H1 (cell line): ENCODE data around the gene CAMTA1. TPM values are rescaled to one million over a fixed set of nuclear protein-coding genes. Genes with fewer than 3 reads are reported as not detected.

Source experiments
- CTCF ChIA-PET: fragments of 300-600 bp; sonication (Branson Sonifier 250); formaldehyde crosslinking; loops from one replicate; lab custom pipeline; 2021; ENCODE audit not compliant: partially characterized antibody; lab: Charles Lee
- POLR2A ChIA-PET: fragments of 300-600 bp; sonication (Branson Sonifier 250); formaldehyde crosslinking; loops from one replicate; lab custom pipeline; 2021; ENCODE audit warnings: inconsistent platforms; ENCODE audit not compliant: partially characterized antibody; lab: Charles Lee
- DNase-seq, 2 experiments: peaks; one replicate each; pipeline versions ENCODE4 v3.0.0 to v3.0.0-alpha.2; 2010 to 2022; ENCODE audit warnings: low spot score in 2 of 2, low read depth in 1 of 2, mixed read lengths in 1 of 2
- FAIRE-seq: peaks from 2 replicates; lab custom pipeline; 2011; peaks lifted over from hg19 to GRCh38; lab: Jason Lieb, UNC
- H2AFZ ChIP-seq: 2 replicates; pipeline ENCODE4 v1.8.1; 2012; ENCODE audit warnings: low read length, inconsistent platforms
- H2AK5ac ChIP-seq: 2 replicates; pipeline ENCODE4 v1.6.1; 2013; ENCODE audit warnings: low read depth, low read length
- H2BK120ac ChIP-seq: replicated peaks from 2 replicates; pipeline ENCODE3; 2013; ENCODE audit warnings: low read depth, low read length, inconsistent platforms
- H2BK12ac ChIP-seq: 2 replicates; pipeline ENCODE4 v1.6.1; 2013; ENCODE audit warnings: low read depth, low read length
- H2BK15ac ChIP-seq: 2 replicates; pipeline ENCODE4 v1.6.1; 2013; ENCODE audit warnings: low read length
- H2BK20ac ChIP-seq: 2 replicates; pipeline ENCODE4 v1.6.1; 2013; ENCODE audit warnings: low read length
- H2BK5ac ChIP-seq: 2 replicates; pipeline ENCODE4 v1.6.1; 2013; ENCODE audit warnings: low read depth, low read length
- H3K14ac ChIP-seq: 2 replicates; pipeline ENCODE4 v1.6.1; 2013; ENCODE audit warnings: inconsistent platforms; ENCODE audit not compliant: insufficient read length
- H3K18ac ChIP-seq: 2 replicates; pipeline ENCODE4 v1.6.1; 2013; ENCODE audit warnings: low read length; ENCODE audit errors: extremely low read depth
- H3K23ac ChIP-seq: 2 replicates; pipeline ENCODE4 v1.6.1; 2013; ENCODE audit warnings: inconsistent platforms; ENCODE audit not compliant: insufficient read length
- H3K23me2 ChIP-seq: 2 replicates; pipeline ENCODE4 v1.6.1; 2013; ENCODE audit warnings: low read depth, low read length
- H3K27ac ChIP-seq: 2 replicates; pipeline ENCODE4 v1.6.1; 2011; ENCODE audit warnings: low read depth, low read length, inconsistent platforms
- H3K27me3 ChIP-seq, 4 experiments: replicated peaks in 1 of 4; 1 replicate in 1 of 4; 2 replicates in 3 of 4; pipeline versions ENCODE4 v1.6.1 to v1.8.1; 2011 to 2013; ENCODE audit warnings: low read length in 3 of 4, mild to moderate bottlenecking in 3 of 4, inconsistent platforms in 2 of 4, mixed read lengths in 2 of 4, moderate library complexity in 1 of 4; ENCODE audit not compliant: control insufficient read depth in 3 of 4, insufficient read depth in 3 of 4; ENCODE audit errors: extremely low read depth in 1 of 4
- H3K36me3 ChIP-seq, 4 experiments: 2 replicates each; pipeline versions ENCODE4 v1.6.1 to v1.8.1; 2011 to 2013; ENCODE audit warnings: mild to moderate bottlenecking in 4 of 4, low read length in 3 of 4, moderate library complexity in 2 of 4, control low read depth in 1 of 4, inconsistent platforms in 1 of 4; ENCODE audit not compliant: insufficient read depth in 4 of 4, control insufficient read depth in 2 of 4
- H3K4ac ChIP-seq: replicated peaks from 2 replicates; pipeline ENCODE3; 2013; ENCODE audit warnings: low read length, low read depth, mixed read lengths, inconsistent platforms; ENCODE audit not compliant: insufficient read length
- H3K4me1 ChIP-seq, 4 experiments: replicated peaks in 1 of 4; 1 replicate in 1 of 4; 2 replicates in 3 of 4; pipeline versions ENCODE4 v1.6.1 to v1.8.1; 2011 to 2013; ENCODE audit warnings: low read length in 3 of 4, inconsistent platforms in 2 of 4, mixed read lengths in 1 of 4; ENCODE audit not compliant: insufficient read depth in 4 of 4, control insufficient read depth in 3 of 4
- H3K4me2 ChIP-seq, 2 experiments: 2 replicates each; pipeline versions ENCODE4 v1.6.1 to v1.8.1; 2011 to 2013; ENCODE audit warnings: low read depth in 2 of 2, low read length in 2 of 2, control low read depth in 1 of 2, inconsistent platforms in 1 of 2, mild to moderate bottlenecking in 1 of 2; ENCODE audit not compliant: insufficient read depth in 1 of 2
- H3K4me3 ChIP-seq, 4 experiments: fragments of 200-600, 300-600 bp in 1 of 4; sonication (generic), shearing (Covaris generic), sonication (Bioruptor Twin) in 1 of 4; 2 replicates each; pipeline versions ENCODE4 v1.5.1 to v1.8.1; 2011 to 2016; ENCODE audit warnings: low read length in 4 of 4, low read depth in 3 of 4, control low read depth in 2 of 4, inconsistent platforms in 2 of 4, mild to moderate bottlenecking in 2 of 4, mixed read lengths in 1 of 4, moderate library complexity in 1 of 4; ENCODE audit not compliant: insufficient read depth in 2 of 4; ENCODE audit errors: extremely low read depth in 1 of 4
- H3K56ac ChIP-seq: replicated peaks from 2 replicates; pipeline ENCODE3; 2013; ENCODE audit warnings: low read depth, mild to moderate bottlenecking, mixed read lengths, low read length, inconsistent platforms; ENCODE audit not compliant: insufficient read length
- H3K79me1 ChIP-seq: 2 replicates; pipeline ENCODE4 v1.6.1; 2013; ENCODE audit warnings: low read depth, low read length, control low read depth
- H3K79me2 ChIP-seq, 2 experiments: 2 replicates each; pipeline versions ENCODE4 v1.6.1 to v1.8.1; 2012 to 2013; ENCODE audit warnings: low read length in 2 of 2, mild to moderate bottlenecking in 2 of 2, inconsistent platforms in 1 of 2; ENCODE audit not compliant: insufficient read depth in 2 of 2, control insufficient read depth in 1 of 2
- H3K9ac ChIP-seq, 4 experiments: replicated peaks in 1 of 4; 1 replicate in 1 of 4; 2 replicates in 3 of 4; pipeline versions ENCODE4 v1.6.1 to v1.8.1; 2011 to 2013; ENCODE audit warnings: low read depth in 3 of 4, low read length in 3 of 4, control low read depth in 2 of 4, mild to moderate bottlenecking in 2 of 4, moderate library complexity in 2 of 4, inconsistent platforms in 1 of 4; ENCODE audit errors: extremely low read depth in 1 of 4
- H3K9me3 ChIP-seq, 2 experiments: 2 replicates each; pipeline versions ENCODE4 v1.6.1 to v1.8.1; 2012 to 2013; ENCODE audit warnings: mild to moderate bottlenecking in 2 of 2, moderate library complexity in 2 of 2, control low read depth in 1 of 2, inconsistent platforms in 1 of 2, low read depth in 1 of 2, low read length in 1 of 2, mixed read lengths in 1 of 2; ENCODE audit not compliant: insufficient read depth in 2 of 2
- H4K20me1 ChIP-seq, 2 experiments: replicated peaks in 1 of 2; 2 replicates each; pipeline versions ENCODE3 to v1.8.1; 2011 to 2013; ENCODE audit warnings: inconsistent platforms in 2 of 2, low read length in 2 of 2, mild to moderate bottlenecking in 1 of 2; ENCODE audit not compliant: insufficient read depth in 2 of 2, control insufficient read depth in 1 of 2
- H4K5ac ChIP-seq: 2 replicates; pipeline ENCODE4 v1.6.1; 2013; ENCODE audit warnings: low read length, low read depth, mixed read lengths, inconsistent platforms; ENCODE audit not compliant: insufficient read length
- H4K8ac ChIP-seq: 2 replicates; pipeline ENCODE4 v1.8.0; 2013; ENCODE audit warnings: mild to moderate bottlenecking, moderate library complexity, low read length, inconsistent platforms; ENCODE audit not compliant: insufficient read depth; ENCODE audit errors: extremely low read depth
- H4K91ac ChIP-seq: replicated peaks from 2 replicates; pipeline ENCODE3; 2013; ENCODE audit warnings: low read length, mixed read lengths, inconsistent platforms; ENCODE audit not compliant: insufficient read length
- CTCF ChIP-seq, 3 experiments: IDR thresholded peaks; 1 replicate in 2 of 3; 2 replicates in 1 of 3; pipeline versions ENCODE4 v1.5.1 to v1.6.1; 2011; ENCODE audit warnings: low read length in 3 of 3, mild to moderate bottlenecking in 3 of 3, inconsistent platforms in 2 of 3, low read depth in 1 of 3, moderate library complexity in 1 of 3; ENCODE audit not compliant: insufficient read depth in 1 of 3; ENCODE audit errors: control extremely low read depth in 1 of 3
- JUND ChIP-seq: IDR thresholded peaks from 2 replicates; pipeline ENCODE4 v1.6.1; 2011; ENCODE audit warnings: mild to moderate bottlenecking, improper control_type of control experiment, low read length
- MAX ChIP-seq: IDR thresholded peaks from 2 replicates; pipeline ENCODE4 v1.6.1; 2012; ENCODE audit warnings: inconsistent platforms
- RFX5 ChIP-seq: IDR thresholded peaks from 2 replicates; pipeline ENCODE4 v1.6.1; 2011; ENCODE audit warnings: low read depth, low read length, improper control_type of control experiment, borderline replicate concordance
- RNF2 ChIP-seq: fragments of 200-900, 300-1000 bp; sonication (generic); IDR thresholded peaks from 2 replicates; pipeline ENCODE4 v1.7.1; 2016; ENCODE audit warnings: borderline replicate concordance, low read depth, mild to moderate bottlenecking, antibody characterized with exemption, low read length; ENCODE audit not compliant: poor library complexity, severe bottlenecking; ENCODE audit errors: missing control alignments
- WGBS, 2 experiments: shearing (Covaris generic) in 1 of 2; methylation state at CpG; one replicate each; pipeline versions ENCODE4 v1.1.6 to v1.1.7; 2013 to 2015; ENCODE audit warnings: low lambda C conversion rate in 2 of 2, mixed read lengths in 2 of 2, inconsistent platforms in 1 of 2, low coverage in 1 of 2, missing lambda C conversion rate in 1 of 2; ENCODE audit not compliant: insufficient replicate concordance in 2 of 2, insufficient coverage in 1 of 2, insufficient read length in 1 of 2; ENCODE audit errors: extremely low coverage in 1 of 2, missing lambda C conversion rate in 1 of 2; 5-methylcytosine and 5-hydroxymethylcytosine counted together
- polyA plus RNA-seq, 7 experiments: library from polyadenylated mRNA; depleted of rRNA in 3 of 7; stranded (reverse) in 5 of 7; unstranded in 2 of 7; fragments of >200 nt in 5 of 7; fragments of 200-250 nt in 2 of 7; gene quantifications; 1 replicate in 5 of 7; 2 replicates in 1 of 7; 4 replicates in 1 of 7; pipeline versions ENCODE4 v1.2.1 to v1.2.3, GENCODE V29; 2011 to 2013; ENCODE audit warnings: missing spikeins in 2 of 7, mixed read lengths in 2 of 7
- total RNA-seq: library from RNA; stranded (reverse); fragmentation: NEBNext Ultra II Directional; extraction: Animal tissue kit (Norgen Biotek cat#: 25700); gene quantifications from 2 replicates; pipeline ENCODE4 v1.2.1, GENCODE V29; 2021

The CAMTA1 gene
- total and polyA plus RNA-seq, 2 of the 8 experiments (the other 6 are each of a cell fraction or from before 2014, with no cell fraction given): 65.0 to 119 TPM

DNA sequence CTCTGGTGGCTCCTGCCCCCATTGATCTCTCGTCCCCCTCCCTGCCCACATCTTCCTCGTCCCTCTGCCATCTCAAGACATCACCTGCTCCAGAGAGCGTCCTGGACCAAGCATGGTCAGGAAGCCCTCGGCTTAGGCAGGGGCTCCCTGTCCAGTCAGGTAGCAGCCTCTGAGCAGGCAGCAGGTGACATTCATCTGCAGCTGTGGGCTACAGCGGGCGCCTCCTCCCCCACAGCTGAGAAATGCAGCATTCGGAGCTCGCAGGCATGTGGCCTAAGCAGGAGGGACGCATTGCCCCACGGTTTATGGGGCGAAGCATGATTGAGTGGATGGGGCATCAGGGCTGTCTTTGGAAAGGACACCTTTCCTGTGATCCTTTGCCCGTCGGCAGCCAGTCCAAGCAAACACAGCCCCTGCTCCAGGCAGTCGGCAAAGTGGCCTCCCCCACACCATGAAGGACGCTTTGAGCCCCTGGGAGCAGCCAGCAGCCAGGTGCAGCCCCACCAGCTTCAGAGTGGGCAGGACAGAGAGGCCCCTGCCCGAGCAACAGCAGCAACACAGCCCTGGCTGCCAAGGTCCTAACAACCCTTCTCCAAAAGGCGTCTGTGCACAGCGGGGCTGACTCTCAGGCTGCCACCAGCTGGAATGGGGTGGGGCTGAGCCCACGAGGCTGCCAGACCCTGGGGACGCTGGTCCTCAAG is 751.8 kb downstream of the CAMTA1 start:
- WGBS, 2 experiments: 76% methylated on average over 20 of the region's 20 CpGs; no CpG with 5 or more reads in 1 of the 2 experiments
- H2BK120ac ChIP-seq: peak overlapping the region; percentile 76
- no peaks in the 10 kb centered on the region for H3K9me3 ChIP-seq
- no peaks in the 10 kb centered on the region for H3K79me2 ChIP-seq
- H3K18ac ChIP-seq: peak overlapping the region; percentile 98
- H3K23me2 ChIP-seq: no peaks in the 10 kb centered on the region
- H3K27me3 ChIP-seq: peaks cover 0 to 4% (median 2%) of the 10 kb centered on the region in 4 experiments; a peak in 3 of 7 replicates
- peaks cover 9 to 34% (median 25%) of the 10 kb centered on the region in 4 experiments for H3K4me1 ChIP-seq
- no peak overlapping the region for H3K4ac ChIP-seq
- ChIA-PET POLR2A (no interaction called here), CTCF (interaction anchor here (0.6 to 2.6 kb wide), 15 partner anchors 9 to 313 kb away, joined by 3 to 17 read pairs (median 3); no protein-coding TSS in a partner anchor)
- H3K9ac ChIP-seq: no peak overlapping the region
- H2BK15ac ChIP-seq: peak overlapping the region; percentile 95; the same call in 1 of the 2 replicates
- H3K14ac ChIP-seq: no peak overlapping the region
- peak overlapping the region; percentile 78; the same call in 1 of the 2 replicates for H2AK5ac ChIP-seq
- no peak overlapping the region for H3K27ac ChIP-seq
- H3K4me3 ChIP-seq: 0 out of 8 replicates have a peak overlapping the region, but pooled peaks of 1 of the 4 experiments have one; percentile 22
- peak overlapping the region; percentile 40 to 61 for H3K4me2 ChIP-seq
- H4K8ac ChIP-seq: peak overlapping the region; percentile 82; the same call in 1 of the 2 replicates
- no peak overlapping the region for H3K56ac ChIP-seq
- no peaks in the 10 kb centered on the region for H3K36me3 ChIP-seq
- no peaks in the 10 kb centered on the region for H3K79me1 ChIP-seq
- peak overlapping the region; percentile 37 for H4K91ac ChIP-seq
- peak overlapping the region; percentile 100 for H2BK12ac ChIP-seq
- H3K23ac ChIP-seq: no peak overlapping the region
- no peaks in the 10 kb centered on the region for H4K20me1 ChIP-seq
- FAIRE-seq (no peak), DNase-seq (no peak)
- no peak overlapping the region for H2AFZ ChIP-seq
- peak overlapping the region; percentile 97 for H2BK20ac ChIP-seq
- TF ChIP-seq CTCF (IDR thresholded peaks at IDR 0.05; ENCODE audit: control extremely low read depth in 1 of 3, insufficient read depth in 1 of 3, low read depth in 1 of 3, low read length in 3 of 3) (no peak), JUND (no peak), RNF2 (no peak), MAX (peak; percentile 58; the same call in 1 of the 2 replicates), RFX5 (no peak)
- H4K5ac ChIP-seq: peak overlapping the region; percentile 4
- peak overlapping the region; percentile 93; the same call in 1 of the 2 replicates for H2BK5ac ChIP-seq
